Mesenteric fat pad (tissue), 1 donor: ENCODE results near the gene ARL5A. TPM values are rescaled to one million over a fixed set of nuclear protein-coding genes. Genes with fewer than 3 reads are reported as not detected.

Experiments used
- DNase-seq: peaks from one replicate; pipeline ENCODE4 v3.0.0-alpha.2; 2020; ENCODE audit warnings: low spot score
- total RNA-seq: library from RNA; stranded (reverse); fragmentation: NEBNext Ultra II Directional; extraction: Animal tissue kit (Norgen Biotek cat#: 25700); gene quantifications from one replicate; pipeline ENCODE4 v1.2.1, GENCODE V29; 2021
- donor health status: DM: yes; HTN: yes; CAD: no.

The ARL5A gene
- total RNA-seq, 1 donor from 2014 or later: 50.6 TPM

- no peak for DNase-seq
These were observed 58.6 kb downstream of the ARL5A start for GRCh38 chr2:151769606-151770005.

DNA sequence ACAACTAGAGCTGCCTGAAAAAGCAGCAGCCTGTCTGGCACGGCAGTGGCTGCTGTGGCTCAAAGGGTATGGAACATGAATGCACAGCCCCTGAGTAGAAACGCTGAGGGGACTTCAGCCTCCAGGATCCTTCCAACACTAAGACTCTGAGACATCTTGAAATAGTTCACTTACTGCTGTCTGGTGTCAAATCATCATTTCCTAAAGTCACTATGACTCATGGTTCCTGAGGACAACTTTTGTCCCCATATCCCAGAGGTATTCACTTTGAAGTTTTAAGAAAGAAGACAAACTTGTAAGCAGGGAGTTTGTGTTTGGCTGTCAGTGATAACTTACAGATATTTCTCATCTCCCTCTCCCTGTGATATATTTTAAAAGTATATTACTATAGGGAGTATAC is 60.7 kb downstream of the ARL5A start:
- no peak for DNase-seq

DNA sequence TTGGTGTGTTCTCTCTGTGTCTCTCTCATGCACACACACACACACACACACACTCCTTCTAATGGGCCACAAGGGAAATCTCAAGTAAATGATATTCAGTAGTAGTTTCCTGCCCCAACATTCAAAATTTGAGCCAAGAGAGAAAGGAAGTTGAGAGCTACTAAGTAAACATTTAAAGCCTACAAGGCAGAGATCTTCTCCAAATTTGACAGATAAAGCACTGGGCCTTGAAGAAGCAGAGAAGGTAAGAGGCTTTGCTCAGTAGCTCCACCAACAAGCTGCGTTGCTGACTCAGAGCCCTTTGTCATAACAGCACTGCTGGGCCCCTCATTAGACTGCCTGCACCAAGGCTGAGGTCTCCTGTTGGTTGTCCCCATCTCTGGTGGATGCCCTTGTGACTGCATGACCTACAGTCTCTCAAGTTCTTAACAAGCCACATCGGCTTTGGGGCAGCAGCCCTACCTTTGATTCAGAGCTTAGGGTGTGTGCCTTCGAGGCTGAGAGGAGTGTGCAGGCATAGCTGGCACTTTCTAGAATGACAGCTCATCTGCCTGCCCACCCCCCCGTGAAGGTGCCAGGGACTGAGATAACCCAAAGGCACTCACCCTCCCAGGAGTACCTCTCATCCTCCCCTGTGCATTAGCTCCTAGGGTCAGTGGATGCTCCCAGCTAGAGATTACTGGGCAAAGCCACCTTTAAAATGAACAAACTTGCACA is 61.6 kb downstream of the ARL5A start:
- no peak for DNase-seq

- DNase-seq: no peak
These were observed 62.3 kb downstream of the ARL5A start for GRCh38 chr2:151765760-151766410.

DNA sequence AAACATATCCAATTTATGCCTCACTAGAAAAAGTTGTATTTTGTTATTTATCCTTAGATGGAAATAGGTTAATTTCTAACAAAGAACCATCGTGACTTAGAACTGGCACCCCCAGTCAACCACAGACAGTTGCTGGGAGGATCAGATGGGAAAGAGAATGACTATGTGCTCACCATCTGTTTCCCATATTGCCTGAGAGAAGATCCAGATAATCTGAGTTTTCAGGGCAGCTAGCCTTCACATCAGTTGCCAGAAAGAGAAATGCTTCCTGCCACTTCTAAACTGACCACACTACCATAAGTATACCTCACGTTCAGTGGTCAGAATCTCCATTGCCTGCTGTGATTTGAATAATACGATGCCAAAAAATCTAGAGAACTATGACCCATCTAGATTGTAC is 65.5 kb downstream of the ARL5A start:
- DNase-seq: no peak

GRCh38 chr2:151761687-151762086 is 66.5 kb downstream of the ARL5A start:
- DNase-seq: no peak

DNA sequence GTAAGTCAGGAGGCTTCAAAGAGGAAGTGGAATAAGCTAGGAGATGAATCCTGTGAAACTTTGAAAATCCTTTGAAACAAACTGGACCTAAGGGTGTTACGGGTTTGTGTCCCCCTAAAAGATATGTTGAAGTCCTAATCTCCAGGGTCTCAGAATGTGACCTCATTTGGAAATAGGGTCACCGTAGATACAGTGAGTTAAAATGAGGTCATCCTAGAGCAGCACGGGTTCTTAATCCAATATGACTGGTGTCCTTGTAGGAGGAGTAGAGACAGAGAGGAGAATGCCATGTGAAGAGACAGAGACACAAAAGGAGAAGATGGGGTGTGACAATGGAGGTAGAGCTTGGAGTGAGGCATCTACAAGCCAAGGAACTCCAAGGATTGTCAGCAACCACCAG is 67.0 kb downstream of the ARL5A start:
- DNase-seq: no peak

DNA sequence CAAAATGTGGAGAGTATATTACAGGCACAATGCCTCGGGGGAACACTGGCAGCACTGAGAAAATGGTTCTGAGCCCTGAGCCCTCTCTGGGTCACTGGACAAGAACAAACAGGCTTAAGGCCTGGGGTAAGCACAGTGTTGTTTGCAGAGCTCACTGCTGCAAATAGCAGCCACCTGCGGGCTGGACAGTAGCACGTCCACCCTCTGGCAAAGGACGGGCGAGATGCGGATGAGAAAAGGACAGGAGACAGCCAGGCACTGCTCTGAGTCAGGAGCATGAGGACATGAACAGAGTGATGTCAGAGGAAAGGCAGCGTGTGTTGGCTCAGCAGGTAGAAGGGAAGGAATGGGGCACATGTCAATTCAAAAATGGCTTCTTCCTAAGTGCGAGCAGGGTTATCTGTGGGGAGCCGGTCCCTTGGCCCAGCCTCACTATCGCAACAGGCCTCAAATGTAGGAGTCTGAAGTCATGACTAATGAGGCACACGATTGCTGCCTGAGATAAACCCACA is 68.0 kb downstream of the ARL5A start:
- no peak for DNase-seq

GRCh38 chr2:151758744-151759143 is 69.5 kb downstream of the ARL5A start:
- DNase-seq: no peak

GRCh38 chr2:151757861-151758260 is 70.4 kb downstream of the ARL5A start:
- DNase-seq: no peak

DNA sequence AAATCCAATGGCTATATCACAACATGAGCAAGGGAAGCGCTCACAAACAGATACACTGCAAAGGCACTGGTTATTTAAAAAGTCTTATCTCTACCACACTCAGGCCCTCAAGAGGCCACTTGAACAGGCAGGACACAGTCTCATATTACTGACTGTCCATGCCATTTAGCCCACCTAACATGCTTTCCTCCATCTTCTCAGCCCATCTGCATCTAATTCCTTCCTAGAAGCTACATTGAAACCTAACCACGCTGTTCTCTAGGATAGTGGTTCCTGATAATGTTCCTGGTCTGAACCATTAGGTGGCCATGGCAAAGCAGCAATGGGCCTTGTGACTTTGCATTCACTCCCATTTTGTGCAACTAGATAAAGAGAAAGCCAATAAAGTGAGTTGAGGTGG is 71.4 kb downstream of the ARL5A start:
- DNase-seq: no peak

DNA sequence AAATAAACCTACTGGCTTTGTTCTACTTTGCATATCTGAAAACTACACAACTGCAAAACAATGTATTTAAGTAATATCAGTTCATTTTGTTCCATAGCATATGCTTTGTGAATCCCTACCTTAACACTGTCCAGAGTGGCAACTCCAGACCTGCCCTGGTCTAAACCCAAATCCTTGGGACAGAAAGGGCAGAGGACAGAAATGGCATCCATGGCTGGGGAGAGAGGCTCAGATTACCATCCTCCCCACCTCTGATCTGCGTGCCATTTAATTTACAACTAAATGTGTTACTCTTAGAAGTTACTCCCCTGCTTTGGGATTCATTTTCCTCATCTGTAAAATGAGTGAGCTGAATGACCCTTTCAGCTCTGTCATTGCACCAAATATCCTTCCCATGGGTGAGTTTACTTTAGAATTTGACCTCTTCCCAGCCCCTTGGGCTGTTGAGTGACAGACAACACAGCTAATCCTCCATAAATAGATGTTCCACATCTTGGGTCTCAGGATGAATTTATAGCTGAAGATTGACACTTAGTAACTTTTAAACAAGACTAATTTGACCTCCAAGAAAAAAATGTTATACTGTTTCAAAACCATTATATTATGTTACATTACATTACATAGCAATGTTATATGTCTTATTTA is 73.8 kb downstream of the ARL5A start:
- DNase-seq: no peak

GRCh38 chr2:151753540-151753939 is 74.7 kb downstream of the ARL5A start:
- no peak for DNase-seq

Other genes with a start within 250 kb of the ARL5A start
- 0.64 TPM for gene NEB, start 93.9 kb downstream of the ARL5A start, total RNA-seq